A673 (cell line): Measurements from ENCODE around the gene PRDM4.

Source experiments
- EZH2 ChIP-seq: fragments of 200-600 bp; sonication (generic); IDR thresholded peaks from 2 replicates; pipeline ENCODE4 v1.6.1; 2017; ENCODE audit warnings: borderline replicate concordance, low read depth, mild to moderate bottlenecking, mixed read lengths, antibody characterized with exemption, low read length; ENCODE audit not compliant: poor library complexity, severe bottlenecking
- TF ChIP-seq, protein P1 (sequence below): fragments of 300-800, 200-600 bp; sonication (generic); conservative IDR thresholded peaks from 2 replicates; pipeline ENCODE4 v1.5.1; 2017; ENCODE audit warnings: low read depth, mild to moderate bottlenecking, antibody characterized with exemption, low read length, moderate library complexity, mixed read lengths

DNA sequence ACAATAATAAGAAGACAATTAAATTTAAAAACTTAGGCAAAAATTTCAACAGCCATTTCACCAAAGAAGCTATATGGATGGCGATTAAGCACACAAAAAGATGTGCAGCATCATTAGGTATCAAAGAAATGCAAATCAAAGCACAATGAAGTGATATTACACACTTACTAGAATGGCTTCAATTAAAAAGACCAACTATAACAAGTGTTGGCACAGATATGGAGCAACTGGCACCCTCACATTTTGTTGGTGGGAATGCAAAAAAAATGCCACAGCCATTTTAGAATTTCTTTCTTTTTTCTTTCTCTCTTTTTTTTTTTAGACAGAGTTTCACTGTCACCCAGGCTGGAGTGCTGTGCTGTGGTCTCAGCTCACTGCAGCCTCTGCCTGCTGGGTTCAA is 1.9 kb upstream of the PRDM4 start:
- TF ChIP-seq, protein P1, sequence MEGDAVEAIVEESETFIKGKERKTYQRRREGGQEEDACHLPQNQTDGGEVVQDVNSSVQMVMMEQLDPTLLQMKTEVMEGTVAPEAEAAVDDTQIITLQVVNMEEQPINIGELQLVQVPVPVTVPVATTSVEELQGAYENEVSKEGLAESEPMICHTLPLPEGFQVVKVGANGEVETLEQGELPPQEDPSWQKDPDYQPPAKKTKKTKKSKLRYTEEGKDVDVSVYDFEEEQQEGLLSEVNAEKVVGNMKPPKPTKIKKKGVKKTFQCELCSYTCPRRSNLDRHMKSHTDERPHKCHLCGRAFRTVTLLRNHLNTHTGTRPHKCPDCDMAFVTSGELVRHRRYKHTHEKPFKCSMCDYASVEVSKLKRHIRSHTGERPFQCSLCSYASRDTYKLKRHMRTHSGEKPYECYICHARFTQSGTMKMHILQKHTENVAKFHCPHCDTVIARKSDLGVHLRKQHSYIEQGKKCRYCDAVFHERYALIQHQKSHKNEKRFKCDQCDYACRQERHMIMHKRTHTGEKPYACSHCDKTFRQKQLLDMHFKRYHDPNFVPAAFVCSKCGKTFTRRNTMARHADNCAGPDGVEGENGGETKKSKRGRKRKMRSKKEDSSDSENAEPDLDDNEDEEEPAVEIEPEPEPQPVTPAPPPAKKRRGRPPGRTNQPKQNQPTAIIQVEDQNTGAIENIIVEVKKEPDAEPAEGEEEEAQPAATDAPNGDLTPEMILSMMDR = no peak
- TF ChIP-seq EZH2 = no peak
